Right renal pelvis (tissue), 4 donors: ENCODE data around the gene USP24. TPM values are rescaled to one million over a fixed set of nuclear protein-coding genes. Genes with fewer than 3 reads are reported as not detected.

Source experiments
- DNase-seq, 4 donors: peaks; one replicate each; pipeline ENCODE4 v3.0.0-alpha.2; 2013; ENCODE audit warnings: low read depth in 4 of 4, low spot score in 3 of 4, missing footprints in 1 of 4
- polyA plus RNA-seq, 4 donors: library from polyadenylated mRNA; unstranded; fragments of 120-200 nt; gene quantifications; one replicate each; pipeline ENCODE4 v1.2.1, GENCODE V29; 2013; ENCODE audit not compliant: insufficient read length in 4 of 4

USP24 gene
- polyA plus RNA-seq, 4 donors: 38.9 to 48.8 (median 43.6) TPM

DNA sequence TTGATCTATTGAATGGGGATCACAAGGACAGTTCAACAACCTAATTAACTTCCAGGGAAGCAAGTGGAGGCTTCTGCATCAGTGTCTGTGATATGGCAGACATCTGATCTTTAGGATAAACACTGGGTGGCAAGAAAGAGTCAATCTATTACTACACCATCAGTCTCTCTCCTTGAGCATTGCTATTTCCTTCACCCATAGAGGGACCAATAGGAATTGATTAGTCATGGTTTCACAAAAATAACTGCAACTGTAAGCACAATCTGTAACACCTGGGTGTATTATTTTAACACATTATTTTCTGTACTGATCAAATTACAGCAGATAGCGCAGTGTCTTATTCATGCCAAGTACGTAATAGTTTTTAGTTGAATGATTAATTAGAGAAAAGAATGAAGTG lies 50.3 kb downstream of the USP24 start:
- no peak for DNase-seq

DNA sequence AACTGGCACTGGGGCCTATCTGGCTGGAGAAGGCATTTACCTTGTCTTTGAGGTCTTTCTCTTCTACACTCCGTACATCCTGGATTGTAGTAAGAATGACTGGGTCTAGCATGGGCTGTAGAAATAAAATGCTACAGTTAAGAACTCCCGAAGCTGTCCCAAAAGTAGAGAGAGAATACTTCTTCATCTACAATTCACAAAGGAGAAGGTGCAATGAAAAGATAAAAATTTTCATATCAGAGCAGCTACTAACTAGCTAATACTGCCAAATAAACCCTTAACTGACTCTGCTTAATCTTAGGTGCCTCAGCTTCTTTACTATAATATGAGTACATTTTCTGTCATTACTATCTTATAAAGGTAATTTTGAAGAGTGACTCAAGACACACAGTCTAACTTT lies 55.6 kb downstream of the USP24 start:
- no peak for DNase-seq

DNA sequence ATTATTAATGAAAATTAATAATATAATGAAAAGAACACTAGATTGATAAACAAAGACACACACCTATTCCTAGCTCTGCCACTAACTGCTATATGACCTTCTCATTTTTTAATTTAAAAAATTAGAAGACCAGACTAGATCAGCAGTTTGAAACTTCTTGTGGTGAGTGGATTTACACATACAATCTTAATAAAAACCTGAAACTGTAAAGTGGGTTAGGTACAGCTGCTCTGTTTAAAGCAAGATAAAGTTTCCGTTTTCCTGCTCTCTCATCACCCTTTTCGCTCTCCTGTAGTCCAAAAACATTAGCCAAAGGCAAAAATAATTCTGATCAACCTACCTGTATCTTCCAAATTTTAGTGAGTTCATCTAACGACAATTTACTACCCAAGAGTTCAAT lies 58.6 kb downstream of the USP24 start:
- no peak for DNase-seq

- no peak for DNase-seq
Measured at GRCh38 chr1:55156093-55156492, 59.1 kb downstream of the USP24 start.

- no peak for DNase-seq
Measured at GRCh38 chr1:55155522-55155921, 59.6 kb downstream of the USP24 start.

DNA sequence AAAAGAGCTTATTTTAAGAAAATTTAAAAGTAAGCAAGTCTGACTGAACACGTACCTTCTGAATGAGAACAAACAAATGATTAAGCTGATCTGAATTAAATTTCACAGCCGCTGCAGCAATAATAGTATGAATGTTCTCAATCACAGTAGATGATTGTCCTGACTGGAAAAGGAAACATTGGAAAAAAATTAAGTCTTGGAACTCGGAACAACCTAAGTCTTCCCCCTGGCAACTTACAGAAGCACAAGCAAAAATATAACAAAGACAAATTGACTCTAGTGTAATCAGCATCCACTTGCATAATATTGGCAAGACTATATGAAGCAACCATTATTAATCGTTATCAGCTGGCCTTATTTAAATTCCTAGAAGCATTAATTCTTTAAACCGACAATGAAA lies 60.5 kb downstream of the USP24 start:
- no peak for DNase-seq

GRCh38 chr1:55153031-55153430 lies 62.1 kb downstream of the USP24 start:
- DNase-seq: no peak

DNA sequence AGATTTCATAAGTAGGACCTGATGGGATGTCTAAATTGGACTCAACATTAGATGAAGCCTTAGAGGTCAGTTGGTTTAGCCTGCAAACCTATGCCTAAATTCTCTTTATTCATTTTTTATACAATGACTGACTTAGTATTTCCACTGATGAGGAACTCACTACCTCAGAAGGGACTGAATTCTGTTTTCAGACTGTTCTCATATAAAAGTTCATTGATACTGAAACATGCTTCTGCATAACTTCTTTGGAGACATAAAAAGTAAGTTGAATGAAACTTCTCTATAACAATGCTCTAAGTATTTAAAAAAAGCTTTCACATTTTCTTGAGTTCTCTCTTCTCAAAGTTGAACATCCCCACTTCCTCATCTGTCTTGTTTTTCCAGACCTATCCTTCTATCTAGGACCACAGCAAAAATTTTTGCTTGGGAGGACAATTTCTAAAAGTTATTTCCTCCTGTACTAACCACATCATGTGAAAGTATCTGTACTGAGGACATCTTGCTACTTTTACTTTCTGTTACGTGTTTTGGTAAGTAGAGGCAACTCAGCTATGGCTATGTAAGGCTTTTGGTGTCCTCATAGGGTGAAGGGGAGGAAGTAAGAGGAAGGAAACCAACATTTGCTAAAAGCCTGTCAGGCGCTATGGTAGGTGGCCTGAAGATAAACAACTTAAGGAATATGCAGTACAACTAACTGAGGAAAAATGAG lies 64.1 kb downstream of the USP24 start:
- no peak for DNase-seq

- no peak for DNase-seq
Measured at GRCh38 chr1:55148676-55149075, 66.5 kb downstream of the USP24 start.

DNA sequence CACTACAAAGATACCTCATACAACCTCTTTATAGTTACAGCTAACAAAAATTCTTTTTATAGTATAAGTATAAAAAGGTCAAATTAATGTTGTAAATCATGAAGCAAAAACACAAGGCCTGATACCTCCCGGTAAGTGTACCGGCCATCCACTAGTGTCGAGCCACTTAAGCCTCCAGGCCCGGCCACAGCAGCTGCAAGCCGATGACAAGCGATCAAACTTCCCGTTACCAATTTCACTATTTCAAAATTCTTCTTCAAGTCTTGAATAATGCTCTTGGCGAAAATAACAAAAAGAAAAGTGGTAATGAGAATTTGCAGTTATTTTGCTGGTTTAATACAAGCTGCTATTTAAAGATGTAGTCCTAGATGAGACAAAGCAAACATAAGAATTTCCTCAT lies 67.6 kb downstream of the USP24 start:
- no peak for DNase-seq

DNA sequence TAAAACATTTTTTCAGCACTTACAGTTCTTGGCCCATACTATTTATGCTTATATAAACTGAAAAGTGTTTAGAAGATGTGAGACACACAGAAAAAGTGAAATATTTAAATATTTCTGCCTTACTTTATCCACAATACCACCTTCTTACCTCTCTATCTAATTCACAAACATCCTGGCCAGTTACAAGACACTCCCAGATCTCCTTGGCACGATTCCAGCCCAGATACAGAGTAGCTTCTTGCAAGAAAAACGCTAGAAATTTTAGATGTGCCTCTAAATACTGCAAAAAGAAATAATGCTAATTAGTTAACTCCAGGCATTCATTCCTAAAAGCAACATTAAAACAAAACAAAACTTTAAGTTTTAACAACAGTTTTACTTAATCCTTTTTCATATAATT lies 68.4 kb downstream of the USP24 start:
- no peak for DNase-seq

- DNase-seq: no peak
Measured at GRCh38 chr1:55144886-55145285, 70.3 kb downstream of the USP24 start.

GRCh38 chr1:55143684-55144083 lies 71.5 kb downstream of the USP24 start:
- no peak for DNase-seq

GRCh38 chr1:55141295-55141893 lies 73.8 kb downstream of the USP24 start:
- DNase-seq: no peak

GRCh38 chr1:55140546-55140983 lies 74.6 kb downstream of the USP24 start:
- DNase-seq: peak; percentile 47 to 72 (median 64)

- DNase-seq: no peak
Measured at GRCh38 chr1:55140137-55140536, 75.0 kb downstream of the USP24 start.

GRCh38 chr1:55138823-55139222 lies 76.3 kb downstream of the USP24 start:
- DNase-seq: no peak

DNA sequence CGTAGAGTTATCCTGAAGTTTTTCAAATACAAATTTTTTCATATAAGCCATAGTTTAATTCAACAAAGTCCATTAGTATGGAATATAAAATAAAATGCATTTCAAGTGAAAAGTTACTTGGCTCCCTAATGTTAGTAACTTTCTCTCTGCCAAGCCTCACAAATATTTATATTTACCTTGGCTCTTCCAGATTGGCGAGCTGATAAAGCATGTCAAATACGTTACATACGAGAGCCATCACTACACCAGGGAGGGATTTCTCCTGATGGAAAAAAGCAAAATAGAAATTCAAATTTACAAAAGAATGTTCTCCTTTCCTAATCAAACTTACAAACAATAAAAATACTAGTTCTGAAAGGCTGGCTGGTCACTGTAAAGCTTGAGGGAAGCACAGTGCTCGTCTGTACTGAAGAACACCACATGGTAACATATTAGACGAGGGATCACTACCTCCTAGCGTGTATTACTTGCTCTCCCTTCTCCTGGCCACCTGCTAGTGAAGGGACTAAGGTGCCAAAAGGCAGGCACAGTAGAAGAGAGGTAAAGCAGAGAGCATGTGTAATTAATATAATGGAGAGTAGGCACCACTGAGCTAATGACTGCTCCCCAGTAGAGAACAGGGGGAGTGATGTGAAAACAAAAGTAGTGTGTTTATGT lies 80.9 kb downstream of the USP24 start:
- no peak for DNase-seq

- DNase-seq: no peak
Measured at GRCh38 chr1:55131801-55132200, 83.4 kb downstream of the USP24 start.

- DNase-seq: no peak
Measured at GRCh38 chr1:55131218-55131617, 83.9 kb downstream of the USP24 start.

DNA sequence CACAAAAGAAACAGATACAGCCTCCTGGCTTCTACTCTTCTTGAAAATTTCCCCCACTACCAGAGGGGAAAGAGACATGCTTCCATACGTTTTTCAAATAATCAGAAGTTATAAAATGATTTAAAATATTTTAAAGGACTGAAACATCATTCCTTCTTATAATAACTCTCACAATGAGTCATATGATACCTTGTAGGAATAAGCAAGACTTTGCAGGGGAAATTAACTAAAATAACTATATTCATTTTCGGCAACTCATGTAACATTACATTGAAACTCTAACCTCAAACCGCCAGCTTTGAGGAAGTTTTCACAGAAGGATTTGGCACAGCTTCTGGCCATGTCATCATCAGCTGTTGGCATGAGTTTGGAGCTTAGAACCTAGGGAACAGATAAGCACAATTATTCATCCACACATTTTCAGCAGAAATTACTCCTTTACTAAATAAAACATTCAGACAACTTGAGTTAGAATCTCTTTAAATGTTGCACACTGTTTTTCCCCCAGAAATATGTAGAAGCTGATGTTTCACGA lies 85.9 kb downstream of the USP24 start:
- no peak for DNase-seq
